Measurements from ENCODE around the gene CPZ.

Gene CPZ

DNA sequence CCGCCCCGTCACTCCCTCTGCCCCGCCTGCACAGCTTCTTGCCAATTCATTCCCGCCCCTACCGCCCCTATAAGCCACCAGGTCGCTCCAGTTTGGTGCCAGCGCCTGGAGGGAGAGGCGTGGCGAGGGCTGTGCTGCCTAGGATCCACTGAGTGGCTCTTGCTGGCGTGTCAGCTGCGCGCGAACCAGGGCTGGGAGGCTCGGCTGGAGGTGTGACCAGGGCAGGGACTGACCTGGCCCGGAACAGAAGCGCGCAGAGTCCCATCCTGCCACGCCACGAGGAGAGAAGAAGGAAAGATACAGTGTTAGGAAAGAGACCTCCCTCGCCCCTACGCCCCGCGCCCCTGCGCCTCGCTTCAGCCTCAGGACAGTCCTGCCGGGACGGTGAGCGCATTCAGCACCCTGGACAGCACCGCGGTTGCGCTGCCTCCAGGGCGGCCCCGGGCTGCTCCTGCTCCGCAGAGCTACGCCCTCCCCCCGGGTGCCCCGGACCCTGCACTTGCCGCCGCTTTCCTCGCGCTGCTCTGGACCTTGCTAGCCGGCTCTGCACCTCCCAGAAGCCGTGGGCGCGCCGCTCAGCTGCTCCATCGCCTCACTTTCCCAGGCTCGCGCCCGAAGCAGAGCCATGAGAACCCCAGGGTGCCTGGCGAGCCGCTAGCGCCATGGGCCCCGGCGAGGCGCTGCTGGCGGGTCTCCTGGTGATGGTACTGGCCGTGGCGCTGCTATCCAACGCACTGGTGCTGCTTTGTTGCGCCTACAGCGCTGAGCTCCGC, 12.1 kb upstream of the CPZ start, which contains the start of gene GPR78:
GPR78 (plus strand) TSS at position 72 of the 773 bp plus-strand sequence; CDS start at position 663, 591 bp downstream.
- DNase-seq (ENCODE audit: low read depth in 2 of 2) = no peak

DNA sequence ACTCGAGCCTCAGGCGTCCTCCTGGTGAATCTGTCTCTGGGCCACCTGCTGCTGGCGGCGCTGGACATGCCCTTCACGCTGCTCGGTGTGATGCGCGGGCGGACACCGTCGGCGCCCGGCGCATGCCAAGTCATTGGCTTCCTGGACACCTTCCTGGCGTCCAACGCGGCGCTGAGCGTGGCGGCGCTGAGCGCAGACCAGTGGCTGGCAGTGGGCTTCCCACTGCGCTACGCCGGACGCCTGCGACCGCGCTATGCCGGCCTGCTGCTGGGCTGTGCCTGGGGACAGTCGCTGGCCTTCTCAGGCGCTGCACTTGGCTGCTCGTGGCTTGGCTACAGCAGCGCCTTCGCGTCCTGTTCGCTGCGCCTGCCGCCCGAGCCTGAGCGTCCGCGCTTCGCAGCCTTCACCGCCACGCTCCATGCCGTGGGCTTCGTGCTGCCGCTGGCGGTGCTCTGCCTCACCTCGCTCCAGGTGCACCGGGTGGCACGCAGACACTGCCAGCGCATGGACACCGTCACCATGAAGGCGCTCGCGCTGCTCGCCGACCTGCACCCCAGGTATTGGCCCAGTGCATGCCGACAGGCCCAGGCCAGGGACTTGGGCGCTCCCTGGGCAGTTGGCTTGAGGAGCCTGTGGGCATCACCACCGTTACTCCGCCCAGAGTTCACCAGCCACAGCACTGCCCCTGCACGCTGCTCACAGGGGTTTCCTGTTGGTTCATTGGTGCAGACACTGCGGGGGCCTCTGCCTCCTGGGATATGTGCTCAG, 11.3 kb upstream of the CPZ start:
- DNase-seq (ENCODE audit: low read depth in 2 of 2) = no peak

DNA sequence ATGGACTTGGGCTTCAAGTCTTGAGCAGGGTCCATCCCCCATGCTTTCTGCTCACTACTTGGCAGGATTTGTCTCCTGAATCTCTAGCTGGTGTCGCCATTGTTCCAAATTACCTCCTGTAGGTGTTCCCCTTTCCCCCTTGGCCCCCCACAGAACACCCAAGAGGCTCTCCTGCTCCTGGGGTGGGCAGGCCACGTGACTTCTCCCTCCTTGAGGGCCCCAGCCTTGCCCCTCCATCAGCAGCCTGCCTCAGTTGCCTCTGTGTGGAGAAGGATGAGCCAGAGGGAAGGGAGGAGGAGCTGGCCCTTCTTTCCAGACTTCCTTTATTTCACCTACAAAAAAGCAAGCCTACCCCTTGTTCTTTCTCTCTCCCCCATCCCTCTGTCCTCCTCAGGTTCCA, 10.5 kb upstream of the CPZ start:
- no peak for DNase-seq (ENCODE audit: low read depth in 2 of 2)

DNA sequence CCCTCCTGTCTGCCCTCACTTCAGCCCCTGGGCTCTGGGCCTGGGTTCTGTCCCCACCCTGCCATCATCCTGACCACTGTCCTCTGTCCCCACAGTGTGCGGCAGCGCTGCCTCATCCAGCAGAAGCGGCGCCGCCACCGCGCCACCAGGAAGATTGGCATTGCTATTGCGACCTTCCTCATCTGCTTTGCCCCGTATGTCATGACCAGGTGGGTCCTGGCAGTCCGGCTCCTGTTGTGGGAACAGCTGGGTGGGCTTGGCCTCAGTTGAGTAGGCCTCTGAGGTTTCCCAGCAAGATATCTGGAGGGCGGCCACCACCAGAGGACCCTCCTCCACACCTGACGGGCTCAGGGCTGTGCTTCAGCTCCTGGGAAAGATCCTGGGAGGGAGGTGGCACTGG, 10.1 kb upstream of the CPZ start:
- no peak for DNase-seq (ENCODE audit: low read depth in 2 of 2)

DNA sequence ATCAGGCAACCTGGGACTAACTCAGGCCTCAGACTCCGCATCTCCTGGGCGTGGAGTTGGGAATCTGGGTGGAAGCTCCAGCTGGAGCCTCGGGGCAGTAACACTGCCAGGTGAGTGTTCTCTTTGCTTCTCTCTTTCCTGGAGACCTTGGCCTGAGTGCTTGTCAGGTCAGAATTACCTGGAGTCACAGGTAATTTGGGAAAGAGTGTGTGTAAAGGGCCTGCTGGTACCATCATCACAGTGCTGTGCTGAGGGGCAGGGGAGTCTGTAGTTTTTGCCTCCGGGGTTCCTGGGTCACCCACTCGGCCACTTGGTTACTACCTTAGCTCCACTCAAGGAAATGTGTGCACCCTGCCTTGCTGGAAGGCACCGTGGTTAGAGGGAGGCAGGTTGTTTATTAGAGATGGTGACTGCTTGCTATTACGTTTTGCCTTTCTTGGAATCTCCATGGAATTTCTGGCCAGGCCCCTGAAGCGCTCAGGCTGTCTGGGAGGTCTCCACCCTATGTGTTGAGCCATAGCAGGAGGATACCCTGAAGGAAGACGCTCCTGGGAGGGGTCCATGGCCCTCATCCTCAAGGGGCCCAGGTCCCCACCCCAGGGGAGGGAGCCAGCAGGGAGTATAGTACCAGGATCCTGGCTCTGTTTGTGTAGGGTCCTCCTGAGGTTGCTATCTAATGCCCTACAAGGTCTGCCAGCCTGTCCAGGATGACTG, 9.5 kb upstream of the CPZ start:
- DNase-seq (ENCODE audit: low read depth in 2 of 2) = no peak

DNA sequence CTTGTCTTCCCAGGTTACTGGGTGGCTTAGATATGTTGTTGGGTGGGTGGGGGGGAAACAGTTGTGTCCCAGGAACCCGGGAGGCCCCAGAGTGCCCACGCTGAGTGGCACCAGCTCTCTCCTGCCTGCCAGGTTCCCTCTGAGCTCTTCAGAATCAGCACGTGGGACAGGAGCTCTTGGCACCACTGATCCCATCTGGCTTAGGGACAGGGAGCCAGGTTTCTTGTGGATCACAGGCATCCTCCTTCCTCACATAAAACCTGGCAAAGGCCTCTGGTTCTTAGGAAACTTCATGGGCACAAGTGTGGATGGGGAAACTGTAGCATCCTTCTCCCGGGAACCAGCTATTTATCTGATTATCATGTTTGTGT, 8.9 kb upstream of the CPZ start:
- DNase-seq (ENCODE audit: low read depth in 2 of 2) = no peak

DNA sequence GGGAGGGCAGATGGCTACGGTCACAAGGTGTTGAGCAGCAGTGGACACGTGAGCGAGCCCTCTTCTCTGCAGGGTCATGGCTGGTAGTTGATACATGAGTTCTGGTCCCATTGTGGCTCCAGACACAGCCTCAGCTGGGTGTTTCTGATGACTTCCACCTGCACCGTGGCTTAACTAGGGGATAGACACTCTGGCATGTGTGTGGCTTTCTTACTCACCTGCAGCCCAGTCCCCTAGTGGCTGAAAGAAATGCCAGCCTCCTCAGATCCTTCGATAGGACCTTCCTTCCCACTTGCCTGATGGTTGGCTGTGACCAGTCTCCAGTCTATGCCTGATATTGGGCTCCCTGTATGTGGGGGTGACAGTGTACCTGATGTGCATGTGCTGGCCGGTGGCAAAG, 7.4 kb upstream of the CPZ start:
- no peak for DNase-seq (ENCODE audit: low read depth in 2 of 2)

DNA sequence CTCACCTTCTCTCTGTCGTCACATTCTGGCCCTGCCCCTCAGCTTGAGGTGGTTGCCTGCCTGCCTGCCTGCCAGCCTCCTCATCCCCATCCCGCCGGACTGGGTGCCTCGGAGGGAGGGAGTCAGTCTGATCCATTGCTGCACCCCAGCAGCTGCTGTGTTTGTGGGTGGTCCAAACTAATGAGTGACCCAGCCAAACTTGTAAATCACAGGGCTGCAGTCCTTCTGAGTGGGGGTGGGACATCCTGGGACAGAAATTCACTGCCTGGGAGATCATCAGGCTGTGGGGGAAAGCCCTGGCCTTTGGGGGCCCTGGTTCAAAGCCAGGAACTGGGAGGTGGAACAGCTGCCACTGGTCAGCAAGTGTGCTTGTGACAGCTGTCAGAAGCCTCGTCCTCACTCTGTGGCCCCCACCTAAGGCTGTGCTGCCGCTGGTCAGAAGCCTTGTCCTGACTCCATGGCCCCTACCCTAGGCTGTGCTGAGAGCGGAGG, 6.8 kb upstream of the CPZ start:
- DNase-seq (ENCODE audit: low read depth in 2 of 2) = no peak

DNA sequence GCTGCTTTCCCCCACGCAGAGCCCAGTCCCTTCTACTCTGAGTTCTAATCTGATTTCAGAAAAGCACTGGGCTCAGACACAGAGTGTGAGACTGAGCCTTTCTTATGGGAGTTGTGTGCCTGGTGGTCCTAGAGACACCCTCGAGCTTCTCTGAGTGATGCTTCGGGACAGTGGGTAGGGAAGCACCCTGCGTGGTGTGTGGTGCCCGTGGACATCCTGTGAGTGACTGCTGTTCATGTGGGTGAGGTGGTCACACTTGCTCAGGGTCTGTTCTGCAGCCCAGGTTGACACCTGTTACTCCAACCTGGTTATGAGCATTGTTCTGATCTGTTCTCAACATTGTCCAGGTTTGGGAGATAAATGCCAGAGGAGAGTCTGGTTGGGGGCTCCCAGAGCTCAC, 6.3 kb upstream of the CPZ start:
- DNase-seq (ENCODE audit: low read depth in 2 of 2) = no peak

DNA sequence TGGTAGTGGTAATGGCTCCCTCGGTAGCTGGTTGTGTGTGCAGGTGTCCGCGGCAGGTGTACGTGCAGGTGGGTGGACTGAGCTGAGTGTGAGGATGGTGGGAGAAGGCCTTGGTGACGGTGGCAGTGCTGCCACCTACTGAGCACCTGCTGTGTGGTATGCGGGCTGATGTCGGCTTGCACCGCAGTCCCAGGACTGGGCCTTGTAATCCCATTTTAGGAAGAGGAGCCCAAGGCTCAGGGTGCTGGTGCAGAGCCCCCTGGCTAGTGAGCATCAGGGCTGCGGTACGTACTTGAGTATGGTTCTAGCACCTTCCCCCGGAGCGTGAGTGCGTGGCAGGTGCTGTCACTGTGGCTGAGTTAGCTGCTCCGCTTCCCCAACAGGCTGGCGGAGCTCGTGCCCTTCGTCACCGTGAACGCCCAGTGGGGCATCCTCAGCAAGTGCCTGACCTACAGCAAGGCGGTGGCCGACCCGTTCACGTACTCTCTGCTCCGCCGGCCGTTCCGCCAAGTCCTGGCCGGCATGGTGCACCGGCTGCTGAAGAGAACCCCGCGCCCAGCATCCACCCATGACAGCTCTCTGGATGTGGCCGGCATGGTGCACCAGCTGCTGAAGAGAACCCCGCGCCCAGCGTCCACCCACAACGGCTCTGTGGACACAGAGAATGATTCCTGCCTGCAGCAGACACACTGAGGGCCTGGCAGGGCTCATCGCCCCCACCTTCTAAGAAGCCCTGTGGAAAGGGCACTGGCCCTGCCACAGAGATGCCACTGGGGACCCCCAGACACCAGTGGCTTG, 5.7 kb upstream of the CPZ start:
- DNase-seq (ENCODE audit: low read depth in 2 of 2) = no peak

DNA sequence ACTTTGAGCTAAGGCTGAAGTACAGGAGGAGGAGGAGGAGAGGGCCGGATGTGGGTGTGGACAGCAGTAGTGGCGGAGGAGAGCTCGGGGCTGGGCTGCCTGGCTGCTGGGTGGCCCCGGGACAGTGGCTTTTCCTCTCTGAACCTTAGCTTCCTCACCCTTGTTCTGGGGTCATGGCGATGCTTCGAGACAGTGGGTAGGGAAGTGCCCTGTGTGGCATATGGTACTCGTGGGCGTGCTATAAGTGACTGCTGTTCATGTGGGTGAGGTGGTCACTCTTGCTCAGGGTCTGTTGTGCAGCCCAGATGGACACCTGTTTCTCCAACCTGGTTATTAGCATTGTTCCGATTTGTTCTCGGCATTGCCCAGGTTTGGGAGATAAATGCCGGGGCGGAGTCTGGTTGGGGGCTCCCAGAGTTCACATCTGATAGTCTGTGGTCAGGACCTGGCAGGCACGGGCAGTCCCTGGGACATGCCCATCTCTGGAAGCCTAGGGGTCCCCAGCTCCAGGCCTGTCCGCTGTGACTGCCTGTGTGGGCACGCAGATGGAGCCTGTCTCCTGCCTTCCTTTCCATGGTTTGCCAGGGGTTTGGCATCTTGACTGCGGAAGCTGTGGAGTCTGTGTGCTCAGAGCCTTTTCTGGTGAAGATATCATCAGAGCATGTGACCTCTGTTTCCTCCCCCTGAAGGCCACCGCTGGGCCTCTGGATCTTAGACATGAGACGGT, 4.9 kb upstream of the CPZ start:
- no peak for DNase-seq (ENCODE audit: low read depth in 2 of 2)

DNA sequence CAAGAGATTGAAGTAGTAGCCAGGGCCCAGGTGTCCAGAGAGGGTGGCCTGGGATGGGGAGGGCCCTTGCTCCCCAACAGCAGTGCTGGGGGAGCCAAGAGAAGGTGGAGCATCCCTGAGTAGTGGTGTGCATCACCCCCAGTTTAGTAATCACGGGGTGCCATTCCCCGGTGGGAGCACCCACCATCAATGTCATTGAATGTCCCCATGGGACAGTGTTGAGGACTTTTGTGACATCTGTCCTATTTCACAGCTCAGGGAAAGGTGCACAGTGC, 4.4 kb upstream of the CPZ start:
- no peak for DNase-seq (ENCODE audit: low read depth in 2 of 2)

DNA sequence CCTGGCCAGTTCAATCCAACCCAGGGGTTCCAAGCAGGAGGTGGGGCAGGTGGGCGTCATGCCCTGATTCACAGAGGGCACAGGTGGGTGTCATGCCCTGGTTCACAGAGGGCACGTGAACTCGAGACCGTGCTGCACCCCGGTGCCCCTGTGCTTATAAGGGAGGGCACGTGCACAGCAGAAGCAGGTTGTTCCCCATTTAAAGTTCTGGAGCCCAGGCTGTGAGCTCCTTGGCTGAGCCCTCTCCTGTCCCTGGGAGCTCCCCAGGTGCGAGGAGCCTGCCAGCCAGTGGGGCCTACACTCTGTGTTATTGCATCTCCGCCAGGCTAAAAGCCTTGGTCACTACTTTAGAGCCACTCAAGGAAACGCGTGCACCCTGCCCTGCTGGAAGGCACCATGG, 3.2 kb upstream of the CPZ start:
- DNase-seq (ENCODE audit: low read depth in 2 of 2) = no peak

DNA sequence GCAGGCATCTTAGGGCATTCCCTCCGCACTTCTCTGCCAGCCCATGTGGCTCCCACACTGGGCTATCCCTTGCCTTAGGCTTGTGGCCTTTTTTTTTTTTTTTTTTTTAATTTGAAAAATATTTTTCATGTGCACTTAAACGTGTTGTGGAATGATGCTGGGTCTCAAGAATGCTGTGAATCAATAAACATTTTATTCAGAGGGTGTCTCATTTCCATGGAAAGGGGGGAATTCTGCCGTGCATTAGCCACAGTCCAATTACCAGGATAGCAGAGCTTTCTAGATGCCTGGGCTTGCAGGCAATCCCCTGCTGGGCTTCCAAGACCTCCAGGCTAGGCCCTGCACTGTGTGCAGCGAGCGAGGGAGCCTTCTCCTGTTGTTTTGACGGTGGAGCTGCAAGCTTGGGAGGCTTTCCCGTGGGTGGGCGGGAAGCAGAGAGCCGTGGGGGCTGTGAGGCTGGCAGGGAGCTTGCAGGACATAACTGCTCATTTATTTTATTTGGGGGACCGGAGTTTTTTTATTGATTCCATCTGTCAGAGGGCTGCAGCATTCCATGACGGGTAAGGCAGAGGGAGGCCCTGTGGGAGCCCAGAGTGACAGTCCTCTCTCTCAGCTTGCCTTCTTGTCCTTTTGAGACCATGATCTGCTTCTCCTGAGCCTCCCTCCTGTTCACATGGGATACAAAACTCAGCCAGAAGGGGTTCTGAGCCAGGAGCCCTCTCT, 2.6 kb upstream of the CPZ start:
- DNase-seq (ENCODE audit: low read depth in 2 of 2) = no peak

DNA sequence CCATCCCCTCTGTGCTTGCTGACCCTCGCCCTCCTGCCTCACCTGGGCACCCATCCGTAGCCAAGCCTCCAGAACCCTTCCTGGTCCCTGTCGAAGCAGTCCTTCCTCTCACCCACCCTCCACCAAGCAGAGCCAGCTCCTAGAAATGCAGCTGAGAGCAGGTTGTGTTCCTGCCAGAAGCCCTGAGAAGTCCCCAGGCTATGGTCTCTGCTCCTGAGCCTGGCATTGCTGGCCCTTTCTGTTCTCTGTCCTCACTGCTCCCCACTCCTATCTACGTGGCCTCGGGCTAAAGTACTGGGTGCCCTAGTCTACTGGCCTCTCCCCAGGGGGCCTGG, 2.1 kb upstream of the CPZ start:
- no peak for DNase-seq (ENCODE audit: low read depth in 2 of 2)

DNA sequence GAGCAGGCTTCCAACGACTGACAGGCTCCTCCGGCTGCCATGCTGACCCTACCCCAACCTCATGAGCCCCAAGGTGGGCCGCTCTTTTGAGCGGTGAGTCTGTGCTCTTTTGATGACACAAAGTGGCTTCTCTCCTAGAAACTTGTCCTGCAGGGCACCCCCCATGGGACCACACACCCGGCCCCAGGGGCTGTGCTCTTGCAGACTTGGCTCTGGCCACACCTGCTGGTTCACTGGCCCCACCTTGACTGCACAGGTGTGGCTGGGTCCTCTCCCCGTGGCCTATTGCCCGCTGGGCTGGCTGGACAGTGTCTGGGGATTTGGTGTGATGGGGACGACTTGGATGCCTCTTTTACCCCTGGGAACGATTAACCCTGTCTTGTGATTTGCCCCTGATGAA, 1.5 kb upstream of the CPZ start:
- no peak for DNase-seq (ENCODE audit: low read depth in 2 of 2)

DNA sequence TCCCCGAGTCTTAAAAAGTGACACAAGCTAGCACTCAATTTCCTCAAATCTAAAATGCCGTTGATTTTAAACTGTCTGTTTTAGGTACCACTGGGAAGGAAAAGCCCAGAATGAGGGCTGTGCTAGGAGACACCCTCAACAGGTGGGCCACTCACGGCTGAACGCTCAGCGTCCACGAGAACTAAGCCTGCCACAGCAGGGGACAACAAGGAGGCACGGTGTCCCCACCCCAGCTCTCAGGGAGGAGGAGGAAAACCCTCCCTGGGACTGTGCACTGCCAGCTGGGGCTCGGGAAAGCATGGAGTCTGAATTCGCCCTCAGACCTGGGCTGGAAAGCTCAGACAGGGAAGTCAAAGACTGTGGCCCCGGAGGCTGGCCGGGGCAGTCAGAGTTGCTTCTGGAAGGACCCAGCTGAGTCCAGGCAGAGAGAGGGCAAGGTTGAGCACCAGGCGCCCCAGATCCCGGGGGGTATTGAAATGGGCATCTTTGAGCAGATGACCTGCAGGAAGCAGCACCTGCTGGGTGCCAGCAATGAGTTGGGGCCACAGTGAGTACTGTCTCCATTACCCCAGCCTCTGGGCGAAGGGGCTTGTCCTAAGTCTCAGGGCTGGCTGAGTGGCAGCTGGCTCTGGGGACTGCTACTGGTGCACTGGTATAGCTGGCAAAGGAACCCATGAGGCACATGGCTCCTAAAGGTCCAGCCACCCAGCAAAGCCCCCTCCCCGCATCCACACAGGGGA, 769 bp upstream of the CPZ start:
- no peak for DNase-seq (ENCODE audit: low read depth in 2 of 2)

DNA sequence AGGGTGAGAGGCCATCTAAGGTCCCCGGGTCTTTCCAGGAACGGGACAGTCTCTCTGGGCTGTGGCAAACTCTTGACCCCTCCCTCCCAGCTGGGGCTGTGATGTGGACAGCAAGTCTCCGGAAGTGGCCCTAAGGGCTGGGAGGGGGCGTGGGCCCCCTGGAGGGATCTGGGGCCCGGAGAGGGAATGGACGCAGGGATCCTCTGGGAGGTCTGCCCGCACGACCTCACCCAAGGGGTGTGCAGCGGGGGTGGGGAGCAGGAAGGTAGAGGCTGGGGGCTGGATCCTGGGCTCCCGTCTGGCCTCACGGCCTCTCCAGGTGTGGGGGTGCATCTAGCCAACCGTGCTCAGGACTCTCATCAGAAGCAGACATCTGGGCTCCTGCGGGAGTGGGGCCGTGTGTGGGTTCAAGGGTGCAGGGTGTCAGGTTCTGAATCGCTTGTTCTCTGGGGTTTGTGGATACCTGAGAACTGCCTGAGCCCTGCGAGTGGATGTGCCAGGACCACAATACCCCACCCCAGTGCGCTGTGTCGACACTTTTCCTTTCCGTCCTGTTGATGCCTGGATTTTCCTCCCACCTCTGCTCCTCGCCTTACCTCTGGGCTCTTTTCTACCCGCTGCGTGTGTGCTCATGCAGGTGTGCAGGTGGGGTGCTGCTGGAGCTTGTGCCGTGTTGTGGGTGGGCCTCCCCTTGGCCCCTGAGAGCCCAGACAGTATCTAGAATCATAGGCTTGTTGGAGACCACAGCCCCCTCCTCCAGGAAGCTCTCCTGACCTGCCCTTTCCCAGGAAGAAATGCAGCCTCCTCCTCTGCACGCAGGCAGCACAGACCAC, 915 bp downstream of the CPZ start:
- no peak for DNase-seq (ENCODE audit: low read depth in 2 of 2)

Measured in stimulated activated CD8-positive, alpha-beta memory T cell treated with anti-CD3 and anti-CD28 coated beads, Interleukin-15, amount 100 ng/mL, for 4 hours (primary cell).